WTC11 (cell line): ENCODE results near the gene GBF1.

Experiments
- CBFB ChIP-seq: sonication (generic); formaldehyde crosslinking; IDR thresholded peaks from 2 replicates; pipeline ENCODE4 v1.8.1; 2022; ENCODE audit warnings: mild to moderate bottlenecking, low read depth, missing genetic modification reagents
- CTCF ChIP-seq: fragments of 200-600 bp; IDR thresholded peaks from 2 replicates; pipeline ENCODE4 v1.8.0; 2022; ENCODE audit warnings: antibody characterized with exemption
- JUN ChIP-seq: sonication (generic); formaldehyde crosslinking; IDR thresholded peaks from 2 replicates; pipeline ENCODE4 v1.8.0; 2023; ENCODE audit warnings: mild to moderate bottlenecking, missing genetic modification reagents
- STAT6 ChIP-seq: sonication (generic); formaldehyde crosslinking; conservative IDR thresholded peaks from 2 replicates; pipeline ENCODE4 v1.8.1; 2023; ENCODE audit warnings: mild to moderate bottlenecking, low read depth, missing genetic modification reagents, moderate library complexity
- ZNF121 ChIP-seq: sonication (generic); formaldehyde crosslinking; IDR thresholded peaks from 2 replicates; pipeline ENCODE4 v1.8.0; 2023; ENCODE audit warnings: missing genetic modification reagents

GRCh38 chr10:102384606-102385429, 139.5 kb downstream of the GBF1 start:
- TF ChIP-seq CTCF: no peak
- TF ChIP-seq CBFB (CRISPR knock-in tag): no peak
- no peak for TF ChIP-seq STAT6
- no peak for TF ChIP-seq ZNF121 (CRISPR knock-in tag)
- no peak for TF ChIP-seq JUN (CRISPR knock-in tag)
